ENCODE results near the gene KLK6.
"Not testable (repeated sequence)": the region's sequence is repeated elsewhere in the genome, so short reads cannot be mapped to it uniquely, and the experiment has no call there.

KLK6 gene

GRCh38 chr19:50978772-50979390 lies 9.5 kb upstream of the KLK6 start:
- no peak overlapping the region for H3K4me3 ChIP-seq (ENCODE audit: low read depth, low read length)
- H3K36me3 ChIP-seq (replicated peaks), result no peaks in the 10 kb centered on the region
- in situ Hi-C loops (cut with HindIII; ENCODE audit: low pct_ligation_motif_present, low sequenced_read_pairs), result no loop called here
- no peak for DNase-seq
- TF ChIP-seq CTCF (IDR thresholded peaks at IDR 0.05; ENCODE audit: low read depth, low read length, missing control alignments), result no peak
- H3K27ac ChIP-seq, result no peak overlapping the region
- no peaks in the 10 kb centered on the region for H3K27me3 ChIP-seq (replicated peaks)

DNA sequence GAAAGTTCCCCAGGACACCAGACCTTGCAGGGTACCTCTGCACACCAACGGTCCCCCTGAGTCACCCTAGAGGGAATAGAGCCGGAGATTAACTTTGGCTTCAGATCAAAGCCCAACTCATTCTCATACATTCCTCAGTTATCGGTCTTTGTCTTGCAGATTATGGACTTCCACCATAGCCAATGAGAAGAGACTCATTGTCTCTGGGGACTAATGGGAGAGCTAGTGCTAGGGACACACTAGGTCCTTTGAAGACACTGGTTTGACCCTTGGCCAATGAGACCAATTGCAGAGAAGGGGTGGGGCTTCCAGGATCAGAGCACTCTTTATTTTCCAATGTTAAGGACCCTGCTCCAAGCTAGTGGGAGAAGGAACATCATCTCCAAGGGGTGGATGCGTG lies 8.2 kb upstream of the KLK6 start:
- H3K27me3 ChIP-seq (replicated peaks), result no peaks in the 10 kb centered on the region
- DNase-seq, result no peak
- H3K4me3 ChIP-seq (ENCODE audit: low read depth, low read length), result no peak overlapping the region
- H3K36me3 ChIP-seq (replicated peaks), result no peaks in the 10 kb centered on the region
- no peak overlapping the region for H3K27ac ChIP-seq
- TF ChIP-seq CTCF (IDR thresholded peaks at IDR 0.05; ENCODE audit: low read depth, low read length, missing control alignments), result no peak
- in situ Hi-C loops (cut with HindIII; ENCODE audit: low pct_ligation_motif_present, low sequenced_read_pairs), result no loop called here

DNA sequence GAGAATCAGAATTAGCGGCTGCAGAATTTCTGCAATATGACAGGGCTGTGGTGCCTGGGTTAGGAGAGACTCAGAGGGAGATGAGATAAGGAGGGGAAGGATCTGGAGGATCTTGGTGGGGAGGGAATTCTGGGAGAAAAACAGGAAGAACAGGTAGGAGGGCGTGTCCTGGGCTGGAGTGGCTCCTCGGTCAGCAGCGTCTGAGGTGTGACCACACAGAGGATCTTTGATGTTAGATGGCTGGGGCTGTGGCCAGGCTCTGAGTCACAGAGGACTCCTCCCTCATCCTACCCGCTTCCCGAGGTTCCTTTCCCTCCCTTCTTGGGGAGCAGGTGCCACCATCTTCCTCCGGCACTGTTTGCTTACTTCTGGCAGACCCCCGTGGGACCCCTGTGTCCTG lies 6.4 kb upstream of the KLK6 start:
- H3K27me3 ChIP-seq (replicated peaks), result no peaks in the 10 kb centered on the region
- H3K27ac ChIP-seq, result no peak overlapping the region
- H3K36me3 ChIP-seq (replicated peaks), result no peaks in the 10 kb centered on the region
- no peak overlapping the region for H3K4me3 ChIP-seq (ENCODE audit: low read depth, low read length)
- in situ Hi-C loops (cut with HindIII; ENCODE audit: low pct_ligation_motif_present, low sequenced_read_pairs), result no loop called here
- DNase-seq, result no peak
- no peak for TF ChIP-seq CTCF (IDR thresholded peaks at IDR 0.05; ENCODE audit: low read depth, low read length, missing control alignments)

- TF ChIP-seq CTCF (IDR thresholded peaks at IDR 0.05; ENCODE audit: low read depth, low read length, missing control alignments), result no peak
- in situ Hi-C loops (cut with HindIII; ENCODE audit: low pct_ligation_motif_present, low sequenced_read_pairs), result no loop called here
- H3K27ac ChIP-seq, result no peak overlapping the region
- H3K4me3 ChIP-seq (ENCODE audit: low read depth, low read length), result no peak overlapping the region
- no peaks in the 10 kb centered on the region for H3K36me3 ChIP-seq (replicated peaks)
- DNase-seq, result no peak
- H3K27me3 ChIP-seq (replicated peaks), result no peaks in the 10 kb centered on the region
These were observed 5.5 kb upstream of the KLK6 start for GRCh38 chr19:50974702-50975556.

GRCh38 chr19:50972795-50973376 lies 3.5 kb upstream of the KLK6 start:
- H3K36me3 ChIP-seq (replicated peaks), result no peaks in the 10 kb centered on the region
- no peak overlapping the region for H3K4me3 ChIP-seq (ENCODE audit: low read depth, low read length)
- TF ChIP-seq CTCF (IDR thresholded peaks at IDR 0.05; ENCODE audit: low read depth, low read length, missing control alignments), result no peak
- H3K27me3 ChIP-seq (replicated peaks), result no peaks in the 10 kb centered on the region
- in situ Hi-C loops (cut with HindIII; ENCODE audit: low pct_ligation_motif_present, low sequenced_read_pairs), result no loop called here
- no peak overlapping the region for H3K27ac ChIP-seq
- DNase-seq, result no peak

DNA sequence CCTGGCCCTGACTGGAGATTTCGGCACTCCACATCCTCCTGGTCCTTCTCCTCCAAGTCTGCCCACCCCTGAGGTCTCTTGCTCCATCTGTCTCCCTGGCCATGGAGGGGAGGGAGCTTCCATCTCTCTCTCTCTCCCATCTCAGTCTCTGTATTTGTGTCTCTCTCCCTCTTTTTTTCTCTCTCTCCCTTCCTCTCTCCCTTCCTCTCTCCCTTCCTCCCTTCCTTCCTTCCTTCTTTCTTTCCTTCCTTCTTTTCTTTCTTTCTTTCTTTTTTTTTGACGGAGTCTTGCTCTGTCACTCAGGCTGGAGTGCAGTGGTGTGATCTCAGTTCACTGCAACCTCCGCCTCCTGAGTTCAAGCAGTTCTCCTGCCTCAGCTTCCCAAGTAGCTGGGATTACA lies 419 bp upstream of the KLK6 start:
- H3K27me3 ChIP-seq (replicated peaks); H3K27ac ChIP-seq; in situ Hi-C loops (cut with HindIII; ENCODE audit: low pct_ligation_motif_present, low sequenced_read_pairs); DNase-seq; H3K4me3 ChIP-seq (ENCODE audit: low read depth, low read length); H3K36me3 ChIP-seq (replicated peaks): not testable (repeated sequence)

Measured in brain microvascular endothelial cell (primary cell).